SU-DHL-6 (cell line): ENCODE measurements around the gene TTLL9.

Source experiments
- H2AFZ ChIP-seq: fragments of 200-600 bp; sonication (generic); 2 replicates; pipeline ENCODE4 v1.6.1; 2014; ENCODE audit warnings: low read depth, mild to moderate bottlenecking, moderate library complexity, mixed read lengths, antibody characterized with exemption, low read length; ENCODE audit not compliant: severe bottlenecking
- H3F3A ChIP-seq: fragments of 200-600 bp; shearing (Covaris generic); 2 replicates; pipeline ENCODE4 v1.6.0; 2016; ENCODE audit warnings: antibody characterized with exemption, mild to moderate bottlenecking; ENCODE audit not compliant: insufficient read depth
- H3K27ac ChIP-seq: fragments of 200-600 bp; sonication (generic); 2 replicates; pipeline ENCODE4 v1.5.1; 2016; ENCODE audit warnings: low read depth, mild to moderate bottlenecking, low read length, moderate library complexity, mixed read lengths
- H3K27me3 ChIP-seq: fragments of 200-600 bp; sonication (generic), shearing (Covaris generic); 2 replicates; pipeline ENCODE4 v1.6.0; 2014; ENCODE audit warnings: mild to moderate bottlenecking, low read length
- H3K36me3 ChIP-seq: fragments of 200-600 bp; sonication (generic); 2 replicates; pipeline ENCODE4 v1.6.1; 2014; ENCODE audit warnings: mild to moderate bottlenecking, low read length, mixed read lengths
- H3K4me2 ChIP-seq: fragments of 300-600, 200-600 bp; shearing (Covaris generic), sonication (generic); 2 replicates; pipeline ENCODE4 v1.6.0; 2014; ENCODE audit warnings: low read length, low read depth, mild to moderate bottlenecking; ENCODE audit not compliant: poor library complexity, severe bottlenecking
- H3K4me3 ChIP-seq: fragments of 200-600 bp; sonication (generic); 2 replicates; pipeline ENCODE4 v1.5.1; 2014; ENCODE audit warnings: antibody characterized with exemption, low read length, mild to moderate bottlenecking, mixed read lengths; ENCODE audit not compliant: insufficient read depth, poor library complexity, severe bottlenecking
- H3K79me2 ChIP-seq: fragments of 200-600 bp; sonication (generic); 2 replicates; pipeline ENCODE4 v1.6.1; 2014; ENCODE audit warnings: mild to moderate bottlenecking, low read length, moderate library complexity; ENCODE audit not compliant: insufficient read depth
- H3K9ac ChIP-seq: fragments of 200-600 bp; sonication (generic); 2 replicates; pipeline ENCODE4 v1.7.0; 2014; ENCODE audit warnings: mild to moderate bottlenecking, low read length
- H3K9me2 ChIP-seq: fragments of 200-600 bp; sonication (generic); replicated peaks from 2 replicates; pipeline ENCODE4 v1.6.1; 2014; ENCODE audit warnings: low read length; ENCODE audit not compliant: insufficient read depth
- H3K9me3 ChIP-seq: fragments of 200-600 bp; sonication (generic); 2 replicates; pipeline ENCODE4 v1.6.1; 2014; ENCODE audit warnings: low read length, mixed read lengths; ENCODE audit not compliant: insufficient read depth
- H4K20me1 ChIP-seq: fragments of 200-600 bp; sonication (generic); 2 replicates; pipeline ENCODE4 v1.6.1; 2014; ENCODE audit warnings: low read depth, mild to moderate bottlenecking, antibody characterized with exemption, low read length, moderate library complexity, mixed read lengths
- EZH2phosphoT487 ChIP-seq: fragments of 200-600 bp; sonication (generic), shearing (Covaris generic); conservative IDR thresholded peaks from 2 replicates; pipeline ENCODE4 v1.6.1; 2018; ENCODE audit warnings: mild to moderate bottlenecking, antibody characterized with exemption, low read length, moderate library complexity, mixed read lengths
- TF ChIP-seq, protein P1 (sequence below): fragments of 200-600 bp; sonication (generic); IDR thresholded peaks from one replicate; pipeline ENCODE4 v1.5.1; 2017; ENCODE audit warnings: antibody characterized with exemption, mild to moderate bottlenecking, low read length, moderate library complexity; ENCODE audit not compliant: insufficient read depth, poor library complexity, severe bottlenecking

TTLL9 gene

DNA sequence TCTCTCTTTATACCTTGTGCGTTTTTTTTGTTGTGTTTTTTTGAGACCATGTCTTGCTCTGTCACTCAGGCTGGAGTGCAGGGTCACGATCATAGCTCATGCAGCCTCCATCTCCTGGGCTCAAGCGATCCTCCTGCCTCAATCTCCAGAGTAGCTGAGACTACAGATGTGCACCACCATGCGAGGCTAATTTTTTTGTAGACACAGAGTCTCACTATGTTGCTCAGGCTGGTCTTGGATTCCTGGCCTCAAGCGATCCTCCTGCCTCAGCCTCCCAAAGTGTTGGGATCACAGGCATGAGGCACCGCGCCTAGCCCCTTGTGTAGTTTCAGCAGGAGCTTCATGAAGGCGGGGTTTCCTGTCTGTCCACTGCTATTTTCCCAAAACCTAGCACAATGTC lies 54.1 kb downstream of the TTLL9 start:
- peaks cover 2% of the 10 kb centered on the region; the same call in 1 of the 2 replicates for H3K27me3 ChIP-seq
- TF ChIP-seq, protein P1, sequence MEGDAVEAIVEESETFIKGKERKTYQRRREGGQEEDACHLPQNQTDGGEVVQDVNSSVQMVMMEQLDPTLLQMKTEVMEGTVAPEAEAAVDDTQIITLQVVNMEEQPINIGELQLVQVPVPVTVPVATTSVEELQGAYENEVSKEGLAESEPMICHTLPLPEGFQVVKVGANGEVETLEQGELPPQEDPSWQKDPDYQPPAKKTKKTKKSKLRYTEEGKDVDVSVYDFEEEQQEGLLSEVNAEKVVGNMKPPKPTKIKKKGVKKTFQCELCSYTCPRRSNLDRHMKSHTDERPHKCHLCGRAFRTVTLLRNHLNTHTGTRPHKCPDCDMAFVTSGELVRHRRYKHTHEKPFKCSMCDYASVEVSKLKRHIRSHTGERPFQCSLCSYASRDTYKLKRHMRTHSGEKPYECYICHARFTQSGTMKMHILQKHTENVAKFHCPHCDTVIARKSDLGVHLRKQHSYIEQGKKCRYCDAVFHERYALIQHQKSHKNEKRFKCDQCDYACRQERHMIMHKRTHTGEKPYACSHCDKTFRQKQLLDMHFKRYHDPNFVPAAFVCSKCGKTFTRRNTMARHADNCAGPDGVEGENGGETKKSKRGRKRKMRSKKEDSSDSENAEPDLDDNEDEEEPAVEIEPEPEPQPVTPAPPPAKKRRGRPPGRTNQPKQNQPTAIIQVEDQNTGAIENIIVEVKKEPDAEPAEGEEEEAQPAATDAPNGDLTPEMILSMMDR = no peak
- no peak for TF ChIP-seq EZH2phosphoT487
- H3K79me2 ChIP-seq = no peaks in the 10 kb centered on the region
- H3K4me3 ChIP-seq = no peak overlapping the region
- no peaks in the 10 kb centered on the region for H3K36me3 ChIP-seq
- no peaks in the 10 kb centered on the region for H3K9me3 ChIP-seq
- no peaks in the 10 kb centered on the region for H3K9me2 ChIP-seq
- no peak overlapping the region for H2AFZ ChIP-seq
- H3K27ac ChIP-seq = no peak overlapping the region
- no peaks in the 10 kb centered on the region for H3F3A ChIP-seq
- H3K9ac ChIP-seq = no peak overlapping the region
- no peaks in the 10 kb centered on the region for H4K20me1 ChIP-seq
- H3K4me2 ChIP-seq = no peak overlapping the region

DNA sequence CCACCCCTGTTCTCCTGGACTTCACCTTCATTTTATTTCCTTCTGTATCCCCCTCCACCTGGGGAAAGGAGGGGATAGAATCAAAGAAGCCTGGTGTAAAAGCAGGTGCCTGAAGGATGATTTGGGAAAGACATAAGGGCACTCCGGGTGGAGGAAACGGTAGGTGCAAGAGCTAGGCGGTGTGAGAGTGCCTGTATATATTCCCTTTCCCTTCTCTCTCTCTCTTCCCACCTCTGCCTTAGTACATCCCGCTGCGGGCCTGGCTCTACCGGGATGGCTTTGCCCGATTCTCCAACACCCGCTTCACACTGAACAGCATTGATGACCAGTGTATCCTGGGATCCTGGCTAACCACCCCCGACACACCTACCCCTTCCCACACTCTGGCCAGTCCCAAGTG lies 55.2 kb downstream of the TTLL9 start:
- Histone ChIP-seq H3K27ac (no peak overlapping the region), H3K9me2 (no peaks in the 10 kb centered on the region), H3K9me3 (no peaks in the 10 kb centered on the region), H4K20me1 (no peaks in the 10 kb centered on the region), H3K27me3 (peaks cover 2% of the 10 kb centered on the region; the same call in 1 of the 2 replicates), H2AFZ (no peak overlapping the region), H3K4me3 (no peak overlapping the region), H3K36me3 (no peaks in the 10 kb centered on the region), H3K9ac (no peak overlapping the region), H3K4me2 (no peak overlapping the region), H3K79me2 (no peaks in the 10 kb centered on the region), H3F3A (no peaks in the 10 kb centered on the region)
- TF ChIP-seq, protein P1 = no peak
- no peak for TF ChIP-seq EZH2phosphoT487

DNA sequence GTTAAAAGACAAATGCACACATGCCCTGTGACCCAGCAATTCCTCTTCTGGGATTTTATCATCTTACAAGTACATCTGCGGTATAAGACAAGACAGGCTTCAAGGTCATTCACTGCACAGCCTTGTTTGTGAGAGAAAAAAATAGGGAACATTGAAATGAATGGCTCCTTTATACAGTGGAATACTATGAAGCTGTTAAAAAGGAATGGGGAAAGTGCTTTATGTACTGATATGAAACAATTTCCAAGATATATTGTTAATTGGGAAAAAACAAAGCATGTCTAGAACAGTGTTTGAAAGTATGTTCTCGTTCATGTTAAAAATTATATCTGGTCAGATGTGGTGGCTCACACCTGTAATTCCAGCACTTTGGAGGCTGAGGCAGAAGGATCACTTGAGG lies 56.1 kb downstream of the TTLL9 start:
- no peaks in the 10 kb centered on the region for H3K79me2 ChIP-seq
- H3K4me3 ChIP-seq = no peak overlapping the region
- peaks cover 2% of the 10 kb centered on the region; the same call in 1 of the 2 replicates for H3K27me3 ChIP-seq
- no peaks in the 10 kb centered on the region for H3F3A ChIP-seq
- no peaks in the 10 kb centered on the region for H3K9me3 ChIP-seq
- no peak overlapping the region for H3K27ac ChIP-seq
- TF ChIP-seq EZH2phosphoT487 = no peak
- TF ChIP-seq, protein P1 = no peak
- H3K4me2 ChIP-seq = no peak overlapping the region
- H4K20me1 ChIP-seq = no peaks in the 10 kb centered on the region
- H2AFZ ChIP-seq = no peak overlapping the region
- H3K36me3 ChIP-seq = no peaks in the 10 kb centered on the region
- H3K9ac ChIP-seq = no peak overlapping the region
- H3K9me2 ChIP-seq = no peaks in the 10 kb centered on the region
